GM19328 (cell line): ENCODE data around the gene TOP2B.
A peak's percentile ranks its signal among the peaks of the same experiment; 100 is the strongest.

Experiments used
- ATAC-seq: cut with Tn5 transposase; IDR thresholded peaks from one replicate; pipeline ENCODE4 v1.9.1; 2021; ENCODE audit warnings: mild to moderate bottlenecking, moderate library complexity; ENCODE audit not compliant: unreplicated experiment

Gene TOP2B

DNA sequence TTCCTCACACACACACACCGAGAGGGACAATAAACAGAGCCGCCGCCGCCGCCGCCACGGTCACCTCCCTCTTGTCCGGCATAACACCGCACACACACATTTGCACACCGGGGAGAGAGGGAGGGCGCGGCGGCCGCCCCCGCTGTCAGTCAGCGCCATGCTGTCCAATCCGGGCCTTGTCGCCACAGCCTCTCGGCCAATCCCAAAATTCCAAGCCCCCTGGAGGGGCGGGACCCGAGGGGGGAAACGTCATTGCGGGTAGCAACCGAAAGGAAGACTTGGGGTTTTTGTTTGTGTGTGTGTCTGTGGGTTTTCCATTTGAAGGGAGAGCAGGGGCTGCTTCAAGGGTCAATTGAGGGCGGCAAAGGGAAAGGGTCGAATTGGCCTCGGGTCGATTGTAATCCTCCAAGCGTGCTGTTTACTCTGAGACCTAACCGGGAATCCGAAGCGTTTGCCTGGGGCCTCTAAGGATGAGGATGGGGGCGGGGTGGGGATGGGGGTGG, at the start of gene TOP2B:
TOP2B (minus strand) TSS at position 96 of the 503 bp plus-strand sequence. CDS start 610 bp downstream, outside the sequence.
- peak; percentile 87 for ATAC-seq

GRCh38 chr3:25713341-25713985, 48.8 kb upstream of the TOP2B start:
- no peak for ATAC-seq

DNA sequence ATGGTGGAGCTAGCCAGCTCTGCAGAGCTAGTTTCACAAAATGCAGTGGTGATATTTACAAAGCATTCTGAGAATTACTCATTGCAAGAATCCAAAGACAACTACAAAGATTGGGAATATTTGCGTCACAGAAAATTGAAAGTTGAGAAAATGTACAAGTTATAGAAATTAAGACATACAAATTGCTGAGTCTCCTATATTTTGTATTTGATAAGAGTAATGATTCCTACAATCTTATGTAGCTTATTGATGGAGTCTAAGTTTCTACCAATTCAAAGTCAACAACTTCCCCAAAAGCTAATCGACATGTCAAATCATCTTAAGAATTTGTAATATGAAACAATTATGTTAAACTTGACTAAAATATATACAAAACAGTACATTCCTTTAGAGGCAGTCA, 46.4 kb upstream of the TOP2B start:
- ATAC-seq, result no peak

- ATAC-seq, result no peak
These were observed 43.3 kb upstream of the TOP2B start for GRCh38 chr3:25708036-25708435.

DNA sequence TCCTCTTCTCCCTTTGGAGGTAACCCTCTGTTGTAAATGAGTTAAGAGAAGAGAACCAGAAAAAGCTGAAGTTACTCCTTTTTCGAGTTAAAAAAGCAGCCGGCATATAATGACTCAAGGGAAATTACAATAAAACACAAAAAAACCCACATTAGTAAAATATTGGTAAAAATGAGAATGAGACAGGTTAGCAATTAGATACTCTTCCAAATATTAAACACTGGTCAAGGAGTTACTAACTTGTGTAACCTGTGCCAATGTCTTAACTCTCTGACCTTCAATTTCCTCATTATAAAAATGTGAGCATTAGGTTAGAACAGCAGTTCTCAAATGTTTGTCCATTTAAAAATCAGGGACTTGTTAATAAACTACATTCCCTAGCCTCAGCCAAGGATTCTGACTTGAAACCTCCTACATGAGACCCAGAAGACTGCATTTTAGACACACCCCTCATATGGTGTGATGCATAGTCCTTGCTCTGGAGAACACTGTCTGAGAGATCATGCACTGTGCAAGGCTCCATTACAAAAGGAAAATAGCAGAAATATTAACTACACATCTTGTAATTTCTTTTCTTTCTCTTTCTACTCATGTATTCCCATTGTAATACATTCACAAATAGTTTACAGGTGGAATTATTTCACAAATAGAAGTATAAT, 42.7 kb upstream of the TOP2B start:
- ATAC-seq, result no peak

GRCh38 chr3:25706213-25706612, 41.5 kb upstream of the TOP2B start:
- no peak for ATAC-seq

- ATAC-seq, result no peak
These were observed 32.8 kb upstream of the TOP2B start for GRCh38 chr3:25697553-25697952.

- no peak for ATAC-seq
These were observed 31.2 kb upstream of the TOP2B start for GRCh38 chr3:25695731-25696420.

GRCh38 chr3:25693238-25693637, 28.5 kb upstream of the TOP2B start:
- ATAC-seq, result no peak

DNA sequence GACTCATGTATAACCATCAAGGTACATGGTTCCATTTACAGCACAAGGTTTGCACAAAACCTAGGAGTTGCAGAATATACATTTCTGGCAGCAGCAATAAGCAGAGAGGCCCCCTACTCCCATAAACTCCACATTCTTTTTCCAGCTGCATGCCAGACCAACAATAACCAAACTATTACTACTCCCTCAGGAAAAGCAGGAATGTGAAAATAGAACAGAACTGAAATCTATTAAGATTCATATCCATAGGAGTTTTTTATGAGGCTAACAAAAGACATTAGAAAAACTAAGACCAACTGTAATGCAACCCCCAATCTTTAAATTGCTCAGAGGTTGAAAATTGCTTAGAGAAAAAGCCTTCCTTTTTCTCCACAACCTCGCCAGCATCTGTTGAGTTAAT, 27.6 kb upstream of the TOP2B start:
- no peak for ATAC-seq

DNA sequence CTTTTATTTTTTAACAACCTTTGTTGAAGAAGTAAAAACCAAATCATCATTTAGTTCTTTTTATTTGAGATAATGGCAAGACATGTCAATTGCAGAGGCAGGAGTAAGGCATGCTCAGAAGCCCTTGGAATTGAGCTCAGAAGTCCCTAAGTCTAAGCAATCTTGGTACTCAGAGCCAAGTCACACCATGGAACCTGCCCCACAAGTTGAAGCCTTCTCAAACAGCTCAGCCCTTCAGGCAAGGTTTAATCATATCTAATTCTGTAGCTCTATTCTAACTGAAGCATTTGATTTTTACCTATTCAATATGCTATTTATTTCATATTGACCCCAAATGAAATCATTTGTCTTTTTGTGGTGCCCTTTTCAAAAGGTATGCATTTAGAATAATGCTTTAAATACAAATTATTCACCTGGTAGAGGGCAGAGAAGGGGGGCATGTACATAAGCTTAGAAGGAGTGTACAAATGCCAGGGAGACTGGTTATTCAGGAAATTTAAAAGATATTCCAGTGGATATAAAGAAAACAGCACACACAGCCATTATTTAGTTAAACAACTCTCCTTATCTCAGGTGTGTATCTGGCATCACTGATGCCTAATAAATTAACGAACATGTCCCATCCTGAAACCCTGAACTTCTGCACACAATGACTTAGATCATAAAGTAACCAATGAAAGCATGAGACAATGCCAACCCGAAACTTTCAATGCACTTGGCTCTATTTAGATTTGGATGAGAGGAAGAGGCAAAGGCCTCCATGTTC, 26.2 kb upstream of the TOP2B start:
- ATAC-seq, result no peak

DNA sequence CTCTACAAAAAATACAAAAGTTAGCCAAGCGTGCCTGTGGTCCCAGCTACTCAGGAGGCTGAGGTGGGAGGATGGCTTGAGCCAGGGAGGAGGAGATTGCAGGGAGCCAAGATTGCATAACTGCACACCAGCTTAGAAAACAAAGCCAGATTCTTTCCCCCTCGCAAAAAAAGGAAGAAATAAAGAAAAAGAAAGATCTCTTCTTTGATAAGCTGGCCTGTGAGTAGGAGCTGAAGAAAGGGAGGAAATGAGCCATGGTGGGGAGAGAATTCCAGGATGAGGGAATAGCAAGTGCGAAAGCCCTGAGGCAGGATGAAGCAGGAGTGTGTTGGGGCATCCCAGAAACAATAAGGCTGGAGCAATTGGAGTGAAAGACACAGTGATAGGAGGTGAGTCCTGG, 24.5 kb upstream of the TOP2B start:
- no peak for ATAC-seq

GRCh38 chr3:25687742-25688141, 23.0 kb upstream of the TOP2B start:
- no peak for ATAC-seq

GRCh38 chr3:25686766-25687165, 22.1 kb upstream of the TOP2B start:
- ATAC-seq, result no peak

GRCh38 chr3:25683882-25684281, 19.2 kb upstream of the TOP2B start:
- no peak for ATAC-seq

GRCh38 chr3:25683410-25683809, 18.7 kb upstream of the TOP2B start:
- no peak for ATAC-seq

- no peak for ATAC-seq
These were observed 15.1 kb upstream of the TOP2B start for GRCh38 chr3:25679642-25680302.

DNA sequence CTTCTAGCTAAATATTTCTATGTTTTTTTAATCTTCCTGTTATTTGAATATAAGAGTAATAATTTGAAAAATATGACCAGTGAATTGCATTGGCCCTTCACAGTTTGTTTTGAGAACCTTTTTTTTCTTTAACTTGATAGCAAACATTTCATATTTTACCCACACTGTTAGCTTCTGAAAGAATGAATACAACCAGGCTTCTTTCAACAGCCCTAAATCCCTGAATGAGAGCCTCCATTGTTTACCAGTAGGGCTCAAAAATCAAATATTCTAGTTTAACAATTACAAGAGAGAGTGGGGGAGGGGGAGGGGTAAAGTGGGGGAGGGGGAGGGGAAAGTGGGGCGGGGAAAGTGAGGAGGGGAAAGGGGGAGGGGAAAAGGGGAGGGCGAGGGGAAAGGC, 14.5 kb upstream of the TOP2B start:
- no peak for ATAC-seq

DNA sequence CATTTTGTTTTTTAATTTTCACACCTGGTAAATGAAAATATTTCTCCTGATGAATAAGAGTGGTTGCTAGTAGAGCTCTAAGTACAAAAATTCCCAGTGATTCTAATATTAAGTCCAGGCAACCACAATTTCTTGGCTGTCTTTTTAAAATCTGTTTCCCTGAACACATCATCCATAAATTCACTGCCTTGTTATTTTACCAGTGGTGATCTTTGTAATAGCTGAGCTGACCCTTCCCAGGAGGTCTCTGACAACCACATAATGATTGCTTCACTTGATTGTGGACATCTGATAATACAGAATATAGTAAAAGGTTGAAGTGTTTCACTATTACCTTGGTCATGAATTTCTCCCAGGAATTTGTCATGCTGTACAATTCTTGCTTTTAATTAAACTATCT, 13.9 kb upstream of the TOP2B start:
- ATAC-seq, result no peak

DNA sequence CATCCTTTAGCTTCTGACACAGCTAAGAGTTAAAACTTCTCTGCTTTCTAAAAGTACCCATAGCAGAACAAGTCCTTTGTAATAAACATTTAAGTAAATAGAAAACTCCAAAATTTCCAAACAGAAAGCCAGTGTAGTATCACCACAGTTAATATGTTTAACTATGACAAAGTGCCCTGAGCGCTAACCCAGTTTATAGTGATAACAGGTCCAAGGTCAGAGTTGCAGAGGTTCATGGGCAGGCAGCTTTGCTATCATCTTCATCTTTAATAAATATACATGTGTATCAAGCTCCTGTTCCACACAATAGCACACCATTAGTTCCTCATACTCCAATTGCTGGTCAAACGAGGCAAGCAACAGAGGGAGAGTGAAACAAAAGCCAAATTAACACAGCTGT, 12.4 kb upstream of the TOP2B start:
- no peak for ATAC-seq

DNA sequence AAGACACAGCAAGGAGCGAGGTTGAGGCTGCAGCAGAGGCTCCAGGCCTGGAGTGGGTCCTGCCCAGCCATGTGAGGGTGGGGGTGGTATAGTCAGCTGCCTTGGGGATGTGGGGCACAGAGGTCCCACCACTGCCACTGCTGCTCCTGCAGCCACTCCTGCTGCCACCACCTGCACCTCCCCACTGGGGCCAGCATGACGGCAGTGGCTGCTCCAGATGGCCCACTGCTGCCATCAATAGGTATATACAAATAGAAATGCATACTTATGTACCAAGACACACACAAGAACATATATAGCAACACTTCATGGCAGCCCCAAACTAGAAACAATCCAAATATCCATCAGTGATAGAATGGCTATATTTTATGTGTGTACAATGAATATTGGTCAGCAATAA, 10.0 kb upstream of the TOP2B start:
- ATAC-seq, result no peak
